Neuronal stem cell (in vitro differentiated cells): ENCODE results near the gene CACNA1A.

ENCODE experiments used
- DNase-seq: peaks from one replicate; pipeline ENCODE4 v3.0.0-alpha.2; 2013; ENCODE audit warnings: low spot score
- H2AFZ ChIP-seq: one replicate; pipeline ENCODE4 v1.6.1; 2013; ENCODE audit warnings: mild to moderate bottlenecking, low read length, inconsistent platforms
- H2AK5ac ChIP-seq: 2 replicates; pipeline ENCODE4 v1.6.1; 2013; ENCODE audit warnings: low read depth, mild to moderate bottlenecking, inconsistent platforms, low read length, moderate library complexity, mixed read lengths
- H2BK120ac ChIP-seq: 2 replicates; pipeline ENCODE4 v1.6.1; 2013; ENCODE audit warnings: low read depth, mild to moderate bottlenecking, inconsistent platforms, low read length, moderate library complexity, mixed read lengths
- H2BK12ac ChIP-seq: one replicate; pipeline ENCODE4 v1.6.1; 2013; ENCODE audit warnings: low read length, inconsistent platforms
- H2BK15ac ChIP-seq: 2 replicates; pipeline ENCODE4 v1.6.1; 2013; ENCODE audit warnings: mild to moderate bottlenecking, low read length, inconsistent platforms, mixed read lengths
- H2BK5ac ChIP-seq: one replicate; pipeline ENCODE4 v1.6.1; 2013; ENCODE audit warnings: inconsistent platforms, mild to moderate bottlenecking, low read length, moderate library complexity
- H3K14ac ChIP-seq: one replicate; pipeline ENCODE4 v1.6.1; 2013; ENCODE audit warnings: low read length, inconsistent platforms
- H3K18ac ChIP-seq: 2 replicates; pipeline ENCODE4 v1.6.1; 2013; ENCODE audit warnings: low read length, inconsistent platforms
- H3K23ac ChIP-seq: 2 replicates; pipeline ENCODE4 v1.6.1; 2013; ENCODE audit warnings: low read depth, mild to moderate bottlenecking, mixed read lengths, low read length, inconsistent platforms; ENCODE audit not compliant: poor library complexity
- H3K27ac ChIP-seq: replicated peaks from 3 replicates; pipeline ENCODE4 v1.5.1; 2013; ENCODE audit warnings: low read length, inconsistent platforms
- H3K27me3 ChIP-seq, 3 experiments: 2 replicates each; pipeline ENCODE4 v1.6.1; 2013; ENCODE audit warnings: low read length in 3 of 3, mild to moderate bottlenecking in 2 of 3, inconsistent platforms in 1 of 3, low read depth in 1 of 3, mixed read lengths in 1 of 3, moderate library complexity in 1 of 3; ENCODE audit not compliant: control insufficient read depth in 3 of 3, insufficient read depth in 3 of 3
- H3K36me3 ChIP-seq, 2 donors: replicated peaks in 1 of 2; 2 replicates each; pipeline ENCODE4 v1.6.1; 2013; ENCODE audit warnings: low read length in 2 of 2; ENCODE audit not compliant: control insufficient read depth in 2 of 2, insufficient read depth in 2 of 2
- H3K4ac ChIP-seq: 2 replicates; pipeline ENCODE4 v1.6.1; 2013; ENCODE audit warnings: inconsistent platforms, mild to moderate bottlenecking, low read length, moderate library complexity
- H3K4me1 ChIP-seq, 2 donors: 1 replicate in 1 of 2; 2 replicates in 1 of 2; pipeline ENCODE4 v1.6.1; 2013; ENCODE audit warnings: low read length in 2 of 2, low read depth in 1 of 2; ENCODE audit not compliant: control insufficient read depth in 2 of 2, insufficient read depth in 1 of 2
- H3K4me2 ChIP-seq: one replicate; pipeline ENCODE4 v1.6.1; 2013; ENCODE audit warnings: mild to moderate bottlenecking, low read length, inconsistent platforms; ENCODE audit not compliant: insufficient read depth, poor library complexity, severe bottlenecking
- H3K4me3 ChIP-seq, 2 donors: 2 replicates each; pipeline ENCODE4 v1.5.1; 2013; ENCODE audit warnings: low read length in 2 of 2, mild to moderate bottlenecking in 2 of 2, inconsistent platforms in 1 of 2, moderate library complexity in 1 of 2
- H3K79me1 ChIP-seq: one replicate; pipeline ENCODE4 v1.6.1; 2013; ENCODE audit warnings: low read depth, mild to moderate bottlenecking, inconsistent platforms, low read length, moderate library complexity
- H3K9ac ChIP-seq: one replicate; pipeline ENCODE4 v1.6.1; 2013; ENCODE audit warnings: mild to moderate bottlenecking, low read depth, low read length, inconsistent platforms; ENCODE audit not compliant: poor library complexity
- H3K9me3 ChIP-seq, 2 donors: replicated peaks in 1 of 2; 2 replicates each; pipeline versions ENCODE3 to v1.6.1; 2013; ENCODE audit warnings: low read length in 2 of 2, mild to moderate bottlenecking in 2 of 2, inconsistent platforms in 1 of 2, low read depth in 1 of 2, mixed read lengths in 1 of 2, moderate library complexity in 1 of 2; ENCODE audit not compliant: control insufficient read depth in 2 of 2, insufficient read depth in 1 of 2
- H4K8ac ChIP-seq: one replicate; pipeline ENCODE4 v1.6.1; 2013; ENCODE audit warnings: low read depth, mild to moderate bottlenecking, inconsistent platforms, low read length, moderate library complexity
- H4K91ac ChIP-seq: one replicate; pipeline ENCODE4 v1.6.1; 2013; ENCODE audit warnings: low read length, low read depth, mild to moderate bottlenecking, inconsistent platforms; ENCODE audit not compliant: poor library complexity
- WGBS, 2 donors: extraction: QIAGEN DNeasy Blood & Tissue Kit; methylation state at CpG; one replicate each; pipeline ENCODE4 v1.1.7; 2013; ENCODE audit warnings: missing lambda C conversion rate in 2 of 2, mixed read lengths in 1 of 2; ENCODE audit not compliant: insufficient read length in 2 of 2, insufficient replicate concordance in 1 of 2; ENCODE audit errors: extremely low coverage in 2 of 2; 5-methylcytosine and 5-hydroxymethylcytosine counted together

Gene CACNA1A

GRCh38 chr19:13526552-13526951 lies 20.3 kb upstream of the CACNA1A start:
- Histone ChIP-seq H3K9ac (no peak overlapping the region), H3K4me1 (no peaks in the 10 kb centered on the region), H3K27ac (no peak overlapping the region), H2AK5ac (no peak overlapping the region), H2BK120ac (no peak overlapping the region), H3K14ac (no peak overlapping the region), H3K23ac (no peak overlapping the region), H3K27me3 (no peaks in the 10 kb centered on the region), H2BK15ac (no peak overlapping the region), H3K4ac (no peak overlapping the region), H3K36me3 (no peaks in the 10 kb centered on the region), H3K18ac (no peak overlapping the region), H4K91ac (no peak overlapping the region), H3K79me1 (no peaks in the 10 kb centered on the region), H3K4me2 (no peak overlapping the region), H3K9me3 (no peaks in the 10 kb centered on the region), H4K8ac (no peak overlapping the region), H3K4me3 (no peak overlapping the region), H2BK5ac (no peak overlapping the region), H2BK12ac (no peak overlapping the region), H2AFZ (no peak overlapping the region)
- WGBS, 2 donors = no CpG with 5 or more reads among the region's 2 CpGs
- DNase-seq = no peak

- H3K4me2 ChIP-seq = no peak overlapping the region
- no peaks in the 10 kb centered on the region for H3K79me1 ChIP-seq
- no peak overlapping the region for H3K9ac ChIP-seq
- H3K14ac ChIP-seq = no peak overlapping the region
- peaks cover 0 to 2% of the 10 kb centered on the region in 2 donors for H3K9me3 ChIP-seq
- no peaks in the 10 kb centered on the region for H3K27me3 ChIP-seq
- no peak overlapping the region for H3K27ac ChIP-seq
- no peak overlapping the region for H3K18ac ChIP-seq
- no peak overlapping the region for H3K4me3 ChIP-seq
- DNase-seq = no peak
- H3K36me3 ChIP-seq = no peaks in the 10 kb centered on the region
- no peaks in the 10 kb centered on the region for H3K4me1 ChIP-seq
- H2AFZ ChIP-seq = no peak overlapping the region
- no peak overlapping the region for H2BK5ac ChIP-seq
- no peak overlapping the region for H2AK5ac ChIP-seq
- H3K4ac ChIP-seq = no peak overlapping the region
- H2BK15ac ChIP-seq = no peak overlapping the region
- no peak overlapping the region for H2BK12ac ChIP-seq
- H4K8ac ChIP-seq = no peak overlapping the region
- H2BK120ac ChIP-seq = no peak overlapping the region
- H3K23ac ChIP-seq = no peak overlapping the region
- H4K91ac ChIP-seq = no peak overlapping the region
These were observed 14.8 kb upstream of the CACNA1A start for GRCh38 chr19:13521066-13521465.

DNA sequence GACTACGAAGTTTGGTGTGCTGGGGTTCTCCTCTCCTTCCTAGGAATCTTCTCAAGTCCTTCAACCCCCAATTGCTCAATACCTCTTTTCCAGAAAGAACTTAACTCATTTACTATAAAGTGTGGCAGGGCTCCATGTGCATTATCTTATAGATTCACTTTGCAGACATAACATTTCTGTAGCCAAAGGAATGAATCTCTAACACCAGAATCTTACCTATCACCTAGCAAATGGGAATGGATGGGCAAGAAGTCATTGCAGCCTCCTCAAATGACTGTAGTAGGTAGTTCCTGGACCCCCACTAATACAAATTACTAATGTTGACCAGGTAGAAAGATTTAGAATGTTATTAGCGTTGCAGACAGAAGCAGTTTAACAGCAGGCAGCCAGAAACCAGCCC lies 5.7 kb upstream of the CACNA1A start:
- Histone ChIP-seq H3K4me1 (peaks cover 0 to 2% of the 10 kb centered on the region in 2 donors), H2BK12ac (no peak overlapping the region), H3K27me3 (peaks cover 0 to 24% (median 2%) of the 10 kb centered on the region in 3 experiments), H4K8ac (no peak overlapping the region), H3K18ac (no peak overlapping the region), H3K23ac (no peak overlapping the region), H3K79me1 (no peaks in the 10 kb centered on the region), H3K36me3 (no peaks in the 10 kb centered on the region), H3K27ac (no peak overlapping the region), H3K4me2 (no peak overlapping the region), H3K9ac (no peak overlapping the region), H3K4me3 (no peak overlapping the region), H2BK15ac (no peak overlapping the region), H3K9me3 (no peaks in the 10 kb centered on the region), H3K4ac (no peak overlapping the region), H2BK5ac (no peak overlapping the region), H3K14ac (no peak overlapping the region), H4K91ac (no peak overlapping the region), H2AFZ (no peak overlapping the region), H2AK5ac (no peak overlapping the region), H2BK120ac (no peak overlapping the region)
- DNase-seq = no peak
- WGBS, 2 donors = no CpG with 5 or more reads among the region's 2 CpGs

- Histone ChIP-seq H2BK120ac (no peak overlapping the region), H2AK5ac (no peak overlapping the region), H3K79me1 (peaks cover 1% of the 10 kb centered on the region), H3K36me3 (peaks cover 0 to 2% of the 10 kb centered on the region in 2 donors), H3K14ac (peak overlapping the region; percentile 84), H2BK15ac (no peak overlapping the region), H3K4me2 (peak overlapping the region; percentile 78), H3K27me3 (peaks cover 0 to 62% (median 2%) of the 10 kb centered on the region in 3 experiments), H3K18ac (peak overlapping the region; percentile 90), H3K4me1 (peaks cover 0 to 11% of the 10 kb centered on the region in 2 donors), H2AFZ (no peak overlapping the region), H2BK12ac (no peak overlapping the region), H3K23ac (no peak overlapping the region), H3K4me3 (peak overlapping the region in 1 of 2 donors; percentile 52), H2BK5ac (no peak overlapping the region), H3K27ac (peak overlapping the region; percentile 52), H4K8ac (no peak overlapping the region), H3K9me3 (no peaks in the 10 kb centered on the region), H3K9ac (peak overlapping the region; percentile 66), H3K4ac (no peak overlapping the region), H4K91ac (no peak overlapping the region)
- DNase-seq = peak; percentile 33
- whole genome bisulfite sequencing, 2 donors = no CpG with 5 or more reads among the region's 22 CpGs
These were observed 853 bp upstream of the CACNA1A start for GRCh38 chr19:13507053-13507611.
